Measurements from ENCODE around the gene VPS26A.

The VPS26A gene

GRCh38 chr10:69123747-69124562 is at the start of gene VPS26A:
TSS of gene VPS26A (plus strand) at chr10:69124178. CDS start at chr10:69124278, 100 bp downstream.
- peak; percentile 80 for DNase-seq (ENCODE audit: extremely low read depth, low read depth)
- TF ChIP-seq CTCF (IDR thresholded peaks at IDR 0.05; ENCODE audit: low read depth, low read length, missing control alignments) = no peak
- peak within 1 kb of the TSS; percentile 81 for H3K4me3 ChIP-seq (replicated peaks; ENCODE audit: low read depth, low read length)

- TF ChIP-seq CTCF (IDR thresholded peaks at IDR 0.05; ENCODE audit: low read depth, low read length, missing control alignments) = no peak
- DNase-seq (ENCODE audit: extremely low read depth, low read depth) = no peak
- H3K4me3 ChIP-seq (replicated peaks; ENCODE audit: low read depth, low read length) = no peak overlapping the region
These were observed 49.4 kb upstream of the VPS26A start for GRCh38 chr10:69074532-69074931.

GRCh38 chr10:69075431-69075830 is 48.5 kb upstream of the VPS26A start:
- DNase-seq (ENCODE audit: extremely low read depth, low read depth) = no peak
- H3K4me3 ChIP-seq (replicated peaks; ENCODE audit: low read depth, low read length) = no peak overlapping the region
- TF ChIP-seq CTCF (IDR thresholded peaks at IDR 0.05; ENCODE audit: low read depth, low read length, missing control alignments) = no peak

GRCh38 chr10:69078311-69078710 is 45.7 kb upstream of the VPS26A start:
- TF ChIP-seq CTCF (IDR thresholded peaks at IDR 0.05; ENCODE audit: low read depth, low read length, missing control alignments) = no peak
- DNase-seq (ENCODE audit: extremely low read depth, low read depth) = no peak
- H3K4me3 ChIP-seq (replicated peaks; ENCODE audit: low read depth, low read length) = no peak overlapping the region

GRCh38 chr10:69080226-69080625 is 43.8 kb upstream of the VPS26A start:
- H3K4me3 ChIP-seq (replicated peaks; ENCODE audit: low read depth, low read length) = no peak overlapping the region
- no peak for DNase-seq (ENCODE audit: extremely low read depth, low read depth)
- no peak for TF ChIP-seq CTCF (IDR thresholded peaks at IDR 0.05; ENCODE audit: low read depth, low read length, missing control alignments)

GRCh38 chr10:69086001-69086509 is 37.9 kb upstream of the VPS26A start:
- TF ChIP-seq CTCF (IDR thresholded peaks at IDR 0.05; ENCODE audit: low read depth, low read length, missing control alignments) = no peak
- DNase-seq (ENCODE audit: extremely low read depth, low read depth) = no peak
- H3K4me3 ChIP-seq (replicated peaks; ENCODE audit: low read depth, low read length) = no peak overlapping the region

Measured in HFF-Myc (cell line).